Activated CD4-positive, CD25-positive, alpha-beta regulatory T cell treated with anti-CD3 and anti-CD28 coated beads, Interleukin-2, amount 50 U/mL, for 16 hours (primary cell): ENCODE measurements around the gene VPS37D.

ENCODE experiments used
- DNase-seq: peaks from one replicate; pipeline ENCODE4 v3.0.0-alpha.2; 2020; ENCODE audit warnings: low read depth, low spot score

The VPS37D gene

GRCh38 chr7:73680501-73680900 lies 12.9 kb downstream of the VPS37D start:
- DNase-seq = no peak

- DNase-seq = no peak
Observed at GRCh38 chr7:73681031-73681430, 13.4 kb downstream of the VPS37D start.

GRCh38 chr7:73682745-73683055 lies 15.1 kb downstream of the VPS37D start:
- no peak for DNase-seq

GRCh38 chr7:73683056-73683787 lies 15.6 kb downstream of the VPS37D start, which contains the start of the genes BUD23 and DNAJC30:
BUD23 (plus strand) TSS chr7:73683597; CDS start chr7:73683626, 29 bp downstream.
DNAJC30 (minus strand) TSS chr7:73683453; CDS start chr7:73683423, 30 bp downstream.
- peak; percentile 94 for DNase-seq

GRCh38 chr7:73683788-73684693 lies 16.4 kb downstream of the VPS37D start:
- DNase-seq = no peak

- DNase-seq = no peak
Observed at GRCh38 chr7:73685311-73685710, 17.7 kb downstream of the VPS37D start.

- no peak for DNase-seq
Observed at GRCh38 chr7:73688288-73688687, 20.7 kb downstream of the VPS37D start.

GRCh38 chr7:73690646-73691045 lies 23.0 kb downstream of the VPS37D start:
- no peak for DNase-seq

GRCh38 chr7:73696372-73696771 lies 28.7 kb downstream of the VPS37D start:
- no peak for DNase-seq

GRCh38 chr7:73698410-73698809 lies 30.8 kb downstream of the VPS37D start:
- DNase-seq = no peak

GRCh38 chr7:73699370-73700068 lies 31.9 kb downstream of the VPS37D start:
- DNase-seq = no peak

GRCh38 chr7:73700069-73700423 lies 32.4 kb downstream of the VPS37D start:
- DNase-seq = no peak

- DNase-seq = no peak
Observed at GRCh38 chr7:73700581-73701134, 33.0 kb downstream of the VPS37D start.

GRCh38 chr7:73701357-73701995 lies 33.8 kb downstream of the VPS37D start:
- DNase-seq = no peak

GRCh38 chr7:73702226-73702625 lies 34.6 kb downstream of the VPS37D start:
- no peak for DNase-seq

- DNase-seq = no peak
Observed at GRCh38 chr7:73702665-73703064, 35.0 kb downstream of the VPS37D start.

GRCh38 chr7:73703225-73703624 lies 35.6 kb downstream of the VPS37D start:
- no peak for DNase-seq

GRCh38 chr7:73703757-73704639 lies 36.4 kb downstream of the VPS37D start:
- DNase-seq = no peak

- no peak for DNase-seq
Observed at GRCh38 chr7:73704640-73705550, 37.3 kb downstream of the VPS37D start.
